Neural cell (in vitro differentiated cells): ENCODE results near the gene CCM2L.

Experiments
- CTCF ChIP-seq: fragments of 450-650 bp; IDR thresholded peaks from 2 replicates; pipeline ENCODE4 v1.5.1; 2014; ENCODE audit warnings: antibody characterized with exemption, mild to moderate bottlenecking, moderate library complexity; ENCODE audit not compliant: poor library complexity, severe bottlenecking
- EP300 ChIP-seq: fragments of 450-650 bp; conservative IDR thresholded peaks from 2 replicates; pipeline ENCODE4 v1.6.1; 2014; ENCODE audit warnings: antibody characterized with exemption, mild to moderate bottlenecking, moderate library complexity; ENCODE audit not compliant: poor library complexity, severe bottlenecking
- EZH2 ChIP-seq: fragments of 200-600, 300-800 bp; shearing (Covaris generic), sonication (generic); IDR thresholded peaks from 2 replicates; pipeline ENCODE4 v1.6.1; 2014; ENCODE audit warnings: antibody characterized with exemption, low read length, borderline replicate concordance, mild to moderate bottlenecking; ENCODE audit not compliant: insufficient read depth, poor library complexity, severe bottlenecking
- MXI1 ChIP-seq: fragments of 450-650 bp; conservative IDR thresholded peaks from 2 replicates; pipeline ENCODE4 v1.6.1; 2014; ENCODE audit warnings: antibody characterized with exemption, mild to moderate bottlenecking; ENCODE audit not compliant: poor library complexity, severe bottlenecking
- POLR2AphosphoS5 ChIP-seq: IDR thresholded peaks from 2 replicates; pipeline ENCODE4 v1.6.1; 2012
- RAD21 ChIP-seq: fragments of 450-650 bp; conservative IDR thresholded peaks from 2 replicates; pipeline ENCODE4 v1.6.1; 2014; ENCODE audit warnings: antibody characterized with exemption, mild to moderate bottlenecking, moderate library complexity
- SMC3 ChIP-seq: fragments of 450-650 bp; conservative IDR thresholded peaks from 2 replicates; pipeline ENCODE4 v1.6.1; 2014; ENCODE audit warnings: antibody characterized with exemption, mild to moderate bottlenecking, moderate library complexity; ENCODE audit not compliant: poor library complexity
- TAF1 ChIP-seq: IDR thresholded peaks from 2 replicates; pipeline ENCODE4 v1.6.1; 2012; ENCODE audit warnings: low read depth
- TF ChIP-seq, protein P1 (sequence below): IDR thresholded peaks from 2 replicates; pipeline ENCODE4 v1.6.1; 2012; ENCODE audit warnings: borderline replicate concordance

- TF ChIP-seq EZH2 (no peak), CTCF (no peak), SMC3 (no peak), POLR2AphosphoS5 (no peak), TAF1 (no peak), EP300 (no peak), RAD21 (no peak), MXI1 (no peak)
- TF ChIP-seq, protein P1, sequence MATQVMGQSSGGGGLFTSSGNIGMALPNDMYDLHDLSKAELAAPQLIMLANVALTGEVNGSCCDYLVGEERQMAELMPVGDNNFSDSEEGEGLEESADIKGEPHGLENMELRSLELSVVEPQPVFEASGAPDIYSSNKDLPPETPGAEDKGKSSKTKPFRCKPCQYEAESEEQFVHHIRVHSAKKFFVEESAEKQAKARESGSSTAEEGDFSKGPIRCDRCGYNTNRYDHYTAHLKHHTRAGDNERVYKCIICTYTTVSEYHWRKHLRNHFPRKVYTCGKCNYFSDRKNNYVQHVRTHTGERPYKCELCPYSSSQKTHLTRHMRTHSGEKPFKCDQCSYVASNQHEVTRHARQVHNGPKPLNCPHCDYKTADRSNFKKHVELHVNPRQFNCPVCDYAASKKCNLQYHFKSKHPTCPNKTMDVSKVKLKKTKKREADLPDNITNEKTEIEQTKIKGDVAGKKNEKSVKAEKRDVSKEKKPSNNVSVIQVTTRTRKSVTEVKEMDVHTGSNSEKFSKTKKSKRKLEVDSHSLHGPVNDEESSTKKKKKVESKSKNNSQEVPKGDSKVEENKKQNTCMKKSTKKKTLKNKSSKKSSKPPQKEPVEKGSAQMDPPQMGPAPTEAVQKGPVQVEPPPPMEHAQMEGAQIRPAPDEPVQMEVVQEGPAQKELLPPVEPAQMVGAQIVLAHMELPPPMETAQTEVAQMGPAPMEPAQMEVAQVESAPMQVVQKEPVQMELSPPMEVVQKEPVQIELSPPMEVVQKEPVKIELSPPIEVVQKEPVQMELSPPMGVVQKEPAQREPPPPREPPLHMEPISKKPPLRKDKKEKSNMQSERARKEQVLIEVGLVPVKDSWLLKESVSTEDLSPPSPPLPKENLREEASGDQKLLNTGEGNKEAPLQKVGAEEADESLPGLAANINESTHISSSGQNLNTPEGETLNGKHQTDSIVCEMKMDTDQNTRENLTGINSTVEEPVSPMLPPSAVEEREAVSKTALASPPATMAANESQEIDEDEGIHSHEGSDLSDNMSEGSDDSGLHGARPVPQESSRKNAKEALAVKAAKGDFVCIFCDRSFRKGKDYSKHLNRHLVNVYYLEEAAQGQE, result no peak
Observed at GRCh38 chr20:32003325-32003724, 6.9 kb upstream of the CCM2L start.
